Endometrial microvascular endothelial cells (primary cell): ENCODE measurements around the gene LIPJ. TPM values are rescaled to one million over a fixed set of nuclear protein-coding genes. Genes with fewer than 3 reads are reported as not detected.

ENCODE experiments used
- in situ Hi-C: cut with HindIII; loops from 2 replicates; pipeline ENCODE4 v1.10.0; 2017; ENCODE audit warnings: low sequenced_read_pairs, low pct_unique_long_range_greater_than_20kb; ENCODE audit errors: inconsistent ontology term
- total RNA-seq: library from RNA; depleted of rRNA; stranded (reverse); fragments of >200 nt; gene quantifications from one replicate; pipeline ENCODE4 v1.2.3, GENCODE V29; 2015; ENCODE audit errors: inconsistent ontology term

Gene LIPJ, protein sequence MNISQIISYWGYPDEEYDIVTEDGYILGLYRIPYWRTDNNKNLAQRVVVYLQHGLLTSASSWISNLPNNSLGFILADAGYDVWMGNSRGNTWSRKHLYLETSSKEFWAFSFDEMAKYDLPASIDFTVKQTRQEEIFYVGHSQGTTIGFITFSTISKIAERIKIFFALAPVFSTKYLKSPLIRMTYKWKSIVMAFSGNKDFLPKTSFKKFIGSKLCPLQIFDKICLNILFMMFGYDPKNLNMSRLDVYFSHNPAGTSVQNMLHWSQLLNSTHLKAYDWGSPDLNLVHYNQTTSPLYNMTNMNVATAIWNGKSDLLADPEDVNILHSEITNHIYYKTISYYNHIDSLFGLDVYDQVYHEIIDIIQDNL
- not detected for total RNA-seq

DNA sequence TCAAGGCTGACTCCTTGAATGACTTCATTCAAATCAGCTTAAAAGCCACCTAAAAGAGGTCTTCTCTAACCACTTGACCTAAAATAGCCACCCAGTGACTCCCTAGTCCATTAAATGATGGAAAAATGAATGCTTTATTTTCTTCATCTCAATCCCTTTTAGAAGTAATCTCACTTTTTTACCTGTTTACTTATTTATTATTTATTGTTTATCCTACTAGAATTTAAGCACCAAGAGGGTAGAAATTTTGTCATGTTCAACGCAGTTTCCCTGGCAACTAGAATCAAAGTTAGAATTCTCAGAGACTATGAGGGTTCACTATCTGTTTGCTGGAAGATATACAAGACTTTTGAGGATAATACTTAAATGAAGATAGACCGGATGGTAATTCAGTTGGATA lies at the start of gene LIPJ:
Gene LIPJ, plus strand, starts transcription at position 301 of the 400 bp plus-strand sequence. CDS start 3,926 bp downstream, outside the sequence.
- in situ Hi-C loops = no loop called here

DNA sequence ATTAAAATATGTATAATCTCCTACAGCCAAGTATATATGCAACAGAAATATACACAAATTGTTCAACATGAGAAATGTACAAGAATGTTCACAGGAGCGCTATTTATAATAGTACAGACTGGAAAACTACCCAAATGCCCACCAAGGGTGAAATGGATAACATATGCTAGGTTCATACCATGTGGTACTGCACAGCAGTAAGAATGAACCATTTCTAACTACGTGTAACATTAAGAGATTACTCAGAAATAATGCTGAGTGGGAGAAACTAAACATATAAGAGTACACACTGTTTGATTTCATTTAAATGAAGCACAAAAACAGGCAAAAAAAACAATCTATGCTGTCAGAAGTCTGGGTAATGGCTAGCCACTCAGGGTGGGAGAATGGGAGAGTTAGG lies 49.2 kb upstream of the LIPJ start:
- in situ Hi-C loops = no loop called here

- in situ Hi-C loops = no loop called here
Measured at GRCh38 chr10:88538048-88538447, 48.5 kb upstream of the LIPJ start.

GRCh38 chr10:88540351-88540750 lies 46.2 kb upstream of the LIPJ start:
- in situ Hi-C loops = no loop called here

GRCh38 chr10:88541116-88541626 lies 45.4 kb upstream of the LIPJ start:
- in situ Hi-C loops = no loop called here

- in situ Hi-C loops = no loop called here
Measured at GRCh38 chr10:88542522-88542921, 44.0 kb upstream of the LIPJ start.

GRCh38 chr10:88544140-88544870 lies 42.3 kb upstream of the LIPJ start:
- in situ Hi-C loops = no loop called here

GRCh38 chr10:88545359-88545758 lies 41.2 kb upstream of the LIPJ start:
- in situ Hi-C loops = no loop called here

DNA sequence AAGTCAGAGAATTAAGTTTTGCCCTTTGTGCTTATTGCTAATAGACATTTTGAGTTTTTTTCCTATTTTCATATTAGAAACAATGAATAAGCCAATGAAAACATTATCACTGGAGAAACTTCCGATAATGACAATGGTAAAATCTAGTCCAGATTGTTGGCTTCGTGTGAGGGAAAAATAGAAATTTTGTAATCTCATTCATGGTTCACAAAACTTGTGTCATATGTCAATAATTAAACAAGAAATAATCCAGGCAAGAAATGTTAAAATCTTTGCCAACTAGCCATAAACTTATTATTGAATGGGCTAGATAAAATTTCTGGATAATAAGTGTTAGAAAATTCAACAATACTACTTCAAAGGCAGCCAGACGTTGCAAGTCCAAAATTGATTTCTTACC lies 40.1 kb upstream of the LIPJ start:
- in situ Hi-C loops = no loop called here

DNA sequence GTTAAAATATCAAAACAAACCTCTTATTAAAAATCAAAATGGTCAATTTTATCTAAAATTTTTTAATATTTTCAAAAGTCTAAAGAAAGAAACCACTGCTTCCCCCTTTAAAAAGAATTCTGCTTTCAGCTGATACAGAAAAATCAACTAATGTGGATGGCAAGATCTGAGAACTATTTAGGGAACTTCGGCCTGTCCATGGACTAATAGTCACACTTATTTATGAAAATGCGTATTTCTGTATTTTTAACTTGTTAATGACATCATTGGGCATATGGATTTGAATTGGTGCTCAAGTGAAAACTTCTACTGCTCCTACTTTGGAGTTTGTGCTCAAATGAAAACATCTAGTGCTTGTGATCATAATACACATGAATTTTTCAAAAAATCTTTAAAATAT lies 35.3 kb upstream of the LIPJ start:
- in situ Hi-C loops = no loop called here

- in situ Hi-C loops = no loop called here
Measured at GRCh38 chr10:88553116-88553752, 33.3 kb upstream of the LIPJ start.

DNA sequence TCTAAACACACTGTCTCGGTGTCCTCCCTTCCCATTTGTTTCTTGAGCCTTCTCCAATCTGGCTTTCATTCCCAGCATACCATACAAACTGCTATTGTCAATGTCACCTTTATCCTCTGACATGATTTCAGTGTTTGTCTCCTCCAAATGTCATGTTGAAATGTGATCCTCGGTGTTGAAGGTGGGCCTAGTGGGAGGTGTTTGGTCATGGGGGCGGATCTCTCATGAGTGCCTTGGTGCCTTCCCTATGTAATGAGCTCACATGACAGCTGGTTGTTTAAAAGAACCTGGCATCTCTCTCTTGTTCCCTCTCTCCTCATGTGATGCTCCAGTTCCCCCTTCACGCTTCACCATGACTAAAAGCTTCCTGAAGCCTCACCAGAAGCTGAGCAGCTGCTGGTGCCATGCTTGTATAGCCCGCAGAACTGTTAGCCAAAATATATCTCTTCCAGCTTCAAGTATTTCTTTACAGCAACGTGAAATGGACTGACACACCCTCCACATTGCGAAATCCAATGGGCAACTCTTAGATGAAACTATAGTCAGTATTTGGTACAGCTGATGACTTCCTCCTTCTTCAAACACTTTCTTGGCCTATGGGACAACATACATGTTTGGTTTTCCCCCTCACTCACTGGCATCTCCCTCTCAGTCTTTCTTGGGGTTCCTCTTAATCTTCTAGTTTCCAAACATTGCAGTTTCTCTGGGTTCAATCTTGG lies 31.2 kb upstream of the LIPJ start:
- in situ Hi-C loops = no loop called here

GRCh38 chr10:88557256-88557655 lies 29.3 kb upstream of the LIPJ start:
- in situ Hi-C loops = no loop called here

DNA sequence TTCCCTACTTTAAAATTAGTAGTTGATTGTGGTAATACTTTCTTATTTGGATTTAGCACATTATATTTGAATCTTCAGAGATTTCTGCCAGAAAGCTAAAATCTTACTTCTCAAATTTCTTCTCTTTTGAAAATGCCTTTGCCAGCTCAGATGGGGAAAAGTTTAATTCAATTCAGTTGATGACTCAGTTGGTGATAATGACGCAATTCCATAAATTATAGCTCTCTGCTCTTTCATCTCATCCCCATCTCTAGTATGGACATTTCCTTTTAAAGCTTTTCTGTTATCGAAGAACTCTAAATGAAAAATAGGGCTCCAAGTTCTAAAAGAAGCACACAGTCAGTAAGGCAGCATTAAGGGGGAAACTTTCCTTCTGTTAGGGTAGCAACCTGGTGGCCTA lies 28.9 kb upstream of the LIPJ start:
- in situ Hi-C loops = no loop called here

- in situ Hi-C loops = no loop called here
Measured at GRCh38 chr10:88562152-88562551, 24.4 kb upstream of the LIPJ start.

GRCh38 chr10:88565072-88565471 lies 21.5 kb upstream of the LIPJ start:
- in situ Hi-C loops = no loop called here

GRCh38 chr10:88582411-88582805 lies 4.2 kb upstream of the LIPJ start:
- in situ Hi-C loops = no loop called here

- in situ Hi-C loops = no loop called here
Measured at GRCh38 chr10:88582806-88583583, 3.6 kb upstream of the LIPJ start, which contains the start of gene RNLS. Gene RNLS (minus strand): TSS chr10:88583318.
